ENCODE data around the gene FAM78B.

Gene FAM78B

GRCh38 chr1:166120281-166120680 is 46.5 kb downstream of the FAM78B start:
- no peak overlapping the region for H3K4me2 ChIP-seq (ENCODE audit: low read depth, low read length, poor library complexity, severe bottlenecking)
- H3K9me2 ChIP-seq (replicated peaks; ENCODE audit: low read depth, low read length) = no peaks in the 10 kb centered on the region
- no peaks in the 10 kb centered on the region for H4K20me1 ChIP-seq (ENCODE audit: insufficient read depth, low read length, poor library complexity, severe bottlenecking)
- no peak overlapping the region for H3K4me3 ChIP-seq (ENCODE audit: low read length, poor library complexity, severe bottlenecking)
- H3K4me1 ChIP-seq (ENCODE audit: insufficient read depth, low read length, poor library complexity, severe bottlenecking) = no peaks in the 10 kb centered on the region
- H3K9me3 ChIP-seq (ENCODE audit: insufficient read depth, low read depth, low read length) = no peaks in the 10 kb centered on the region
- H3F3A ChIP-seq (ENCODE audit: low read depth) = no peaks in the 10 kb centered on the region
- no peaks in the 10 kb centered on the region for H3K36me3 ChIP-seq (ENCODE audit: insufficient read depth, low read length)
- no peaks in the 10 kb centered on the region for H3K79me2 ChIP-seq (ENCODE audit: insufficient read depth, low read length)
- H3K27me3 ChIP-seq (ENCODE audit: insufficient read depth, low read length, poor library complexity, severe bottlenecking) = no peaks in the 10 kb centered on the region
- no peak overlapping the region for H2AFZ ChIP-seq (ENCODE audit: low read length)
- TF ChIP-seq, protein P1, sequence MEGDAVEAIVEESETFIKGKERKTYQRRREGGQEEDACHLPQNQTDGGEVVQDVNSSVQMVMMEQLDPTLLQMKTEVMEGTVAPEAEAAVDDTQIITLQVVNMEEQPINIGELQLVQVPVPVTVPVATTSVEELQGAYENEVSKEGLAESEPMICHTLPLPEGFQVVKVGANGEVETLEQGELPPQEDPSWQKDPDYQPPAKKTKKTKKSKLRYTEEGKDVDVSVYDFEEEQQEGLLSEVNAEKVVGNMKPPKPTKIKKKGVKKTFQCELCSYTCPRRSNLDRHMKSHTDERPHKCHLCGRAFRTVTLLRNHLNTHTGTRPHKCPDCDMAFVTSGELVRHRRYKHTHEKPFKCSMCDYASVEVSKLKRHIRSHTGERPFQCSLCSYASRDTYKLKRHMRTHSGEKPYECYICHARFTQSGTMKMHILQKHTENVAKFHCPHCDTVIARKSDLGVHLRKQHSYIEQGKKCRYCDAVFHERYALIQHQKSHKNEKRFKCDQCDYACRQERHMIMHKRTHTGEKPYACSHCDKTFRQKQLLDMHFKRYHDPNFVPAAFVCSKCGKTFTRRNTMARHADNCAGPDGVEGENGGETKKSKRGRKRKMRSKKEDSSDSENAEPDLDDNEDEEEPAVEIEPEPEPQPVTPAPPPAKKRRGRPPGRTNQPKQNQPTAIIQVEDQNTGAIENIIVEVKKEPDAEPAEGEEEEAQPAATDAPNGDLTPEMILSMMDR (conservative IDR thresholded peaks at IDR 0.05; ENCODE audit: low read length) = no peak
- TF ChIP-seq EZH2phosphoT487 (IDR thresholded peaks at IDR 0.05; ENCODE audit: borderline replicate concordance) = no peak
- H3K9ac ChIP-seq (ENCODE audit: low read depth, low read length, poor library complexity, severe bottlenecking) = no peak overlapping the region

- no peaks in the 10 kb centered on the region for H3F3A ChIP-seq (ENCODE audit: low read depth)
- no peak overlapping the region for H2AFZ ChIP-seq (ENCODE audit: low read length)
- H3K4me3 ChIP-seq (ENCODE audit: low read length, poor library complexity, severe bottlenecking) = no peak overlapping the region
- H3K9ac ChIP-seq (ENCODE audit: low read depth, low read length, poor library complexity, severe bottlenecking) = no peak overlapping the region
- TF ChIP-seq, protein P1 (conservative IDR thresholded peaks at IDR 0.05; ENCODE audit: low read length) = no peak
- TF ChIP-seq EZH2phosphoT487 (IDR thresholded peaks at IDR 0.05; ENCODE audit: borderline replicate concordance) = no peak
- H3K4me1 ChIP-seq (ENCODE audit: insufficient read depth, low read length, poor library complexity, severe bottlenecking) = no peaks in the 10 kb centered on the region
- no peaks in the 10 kb centered on the region for H3K36me3 ChIP-seq (ENCODE audit: insufficient read depth, low read length)
- H3K27me3 ChIP-seq (ENCODE audit: insufficient read depth, low read length, poor library complexity, severe bottlenecking) = no peaks in the 10 kb centered on the region
- no peaks in the 10 kb centered on the region for H3K9me3 ChIP-seq (ENCODE audit: insufficient read depth, low read depth, low read length)
- no peaks in the 10 kb centered on the region for H3K9me2 ChIP-seq (replicated peaks; ENCODE audit: low read depth, low read length)
- no peak overlapping the region for H3K4me2 ChIP-seq (ENCODE audit: low read depth, low read length, poor library complexity, severe bottlenecking)
- H3K79me2 ChIP-seq (ENCODE audit: insufficient read depth, low read length) = no peaks in the 10 kb centered on the region
- no peaks in the 10 kb centered on the region for H4K20me1 ChIP-seq (ENCODE audit: insufficient read depth, low read length, poor library complexity, severe bottlenecking)
Measured at GRCh38 chr1:166119471-166119965, 47.3 kb downstream of the FAM78B start.

DNA sequence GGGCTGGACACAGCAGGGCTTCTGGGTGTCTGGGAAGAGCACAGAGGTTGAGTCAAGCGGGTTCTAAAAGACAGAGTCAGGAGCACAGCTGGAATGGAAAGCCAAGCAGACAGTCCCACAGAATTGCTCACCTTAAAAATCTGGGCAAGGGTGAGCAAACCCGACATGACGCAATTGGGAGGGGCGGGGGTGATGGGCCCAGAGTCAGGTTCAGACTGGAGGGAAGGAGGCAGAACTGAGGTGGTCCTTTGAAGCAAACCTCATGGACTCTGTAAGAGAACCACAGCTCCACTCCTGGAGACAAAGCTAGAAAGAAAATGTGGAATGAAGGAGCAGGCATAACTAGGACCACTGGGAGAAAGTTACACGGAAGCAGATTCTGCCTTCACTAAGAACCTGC is 49.0 kb downstream of the FAM78B start:
- no peak for TF ChIP-seq EZH2phosphoT487 (IDR thresholded peaks at IDR 0.05; ENCODE audit: borderline replicate concordance)
- TF ChIP-seq, protein P1 (conservative IDR thresholded peaks at IDR 0.05; ENCODE audit: low read length) = no peak
- Histone ChIP-seq H3K79me2 (ENCODE audit: insufficient read depth, low read length) (no peaks in the 10 kb centered on the region), H3K36me3 (ENCODE audit: insufficient read depth, low read length) (no peaks in the 10 kb centered on the region), H3K9me2 (replicated peaks; ENCODE audit: low read depth, low read length) (no peaks in the 10 kb centered on the region), H4K20me1 (ENCODE audit: insufficient read depth, low read length, poor library complexity, severe bottlenecking) (no peaks in the 10 kb centered on the region), H3K4me2 (ENCODE audit: low read depth, low read length, poor library complexity, severe bottlenecking) (no peak overlapping the region), H3F3A (ENCODE audit: low read depth) (no peaks in the 10 kb centered on the region), H3K4me3 (ENCODE audit: low read length, poor library complexity, severe bottlenecking) (no peak overlapping the region), H3K27me3 (ENCODE audit: insufficient read depth, low read length, poor library complexity, severe bottlenecking) (no peaks in the 10 kb centered on the region), H2AFZ (ENCODE audit: low read length) (no peak overlapping the region), H3K9me3 (ENCODE audit: insufficient read depth, low read depth, low read length) (no peaks in the 10 kb centered on the region), H3K9ac (ENCODE audit: low read depth, low read length, poor library complexity, severe bottlenecking) (no peak overlapping the region), H3K4me1 (ENCODE audit: insufficient read depth, low read length, poor library complexity, severe bottlenecking) (no peaks in the 10 kb centered on the region)
